ENCODE results near the gene LTBP3. TPM values are rescaled to one million over a fixed set of nuclear protein-coding genes. Genes with fewer than 3 reads are reported as not detected.
"Not testable (repeated sequence)": the region's sequence is repeated elsewhere in the genome, so short reads cannot be mapped to it uniquely, and the experiment has no call there.

The LTBP3 gene
- total and polyA plus RNA-seq, 11 donors, result 26.3 to 125 (median 75.6) TPM

- 84 to 91% (median 86%) methylated on average over 7 of the region's 7 CpGs for WGBS, 4 donors
- no peaks in the 10 kb centered on the region for H3K9me3 ChIP-seq
- peaks cover 0 to 6% (median 0%) of the 10 kb centered on the region in 9 donors for H3K27me3 ChIP-seq
- H3K27ac ChIP-seq, result peak overlapping the region in 2 of 12 donors; percentile 66 to 97
- DNase-seq, result no peak
- H3K4me1 ChIP-seq, result peaks cover 3 to 50% (median 22%) of the 10 kb centered on the region in 12 donors
- intact Hi-C loops (cut with DNase I), result no loop called here
- peaks cover 0 to 16% (median 0%) of the 10 kb centered on the region in 9 donors for H3K36me3 ChIP-seq
- TF ChIP-seq, protein P1, sequence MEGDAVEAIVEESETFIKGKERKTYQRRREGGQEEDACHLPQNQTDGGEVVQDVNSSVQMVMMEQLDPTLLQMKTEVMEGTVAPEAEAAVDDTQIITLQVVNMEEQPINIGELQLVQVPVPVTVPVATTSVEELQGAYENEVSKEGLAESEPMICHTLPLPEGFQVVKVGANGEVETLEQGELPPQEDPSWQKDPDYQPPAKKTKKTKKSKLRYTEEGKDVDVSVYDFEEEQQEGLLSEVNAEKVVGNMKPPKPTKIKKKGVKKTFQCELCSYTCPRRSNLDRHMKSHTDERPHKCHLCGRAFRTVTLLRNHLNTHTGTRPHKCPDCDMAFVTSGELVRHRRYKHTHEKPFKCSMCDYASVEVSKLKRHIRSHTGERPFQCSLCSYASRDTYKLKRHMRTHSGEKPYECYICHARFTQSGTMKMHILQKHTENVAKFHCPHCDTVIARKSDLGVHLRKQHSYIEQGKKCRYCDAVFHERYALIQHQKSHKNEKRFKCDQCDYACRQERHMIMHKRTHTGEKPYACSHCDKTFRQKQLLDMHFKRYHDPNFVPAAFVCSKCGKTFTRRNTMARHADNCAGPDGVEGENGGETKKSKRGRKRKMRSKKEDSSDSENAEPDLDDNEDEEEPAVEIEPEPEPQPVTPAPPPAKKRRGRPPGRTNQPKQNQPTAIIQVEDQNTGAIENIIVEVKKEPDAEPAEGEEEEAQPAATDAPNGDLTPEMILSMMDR (IDR thresholded peaks at IDR 0.05), result no peak
- TF ChIP-seq POLR2A (IDR thresholded peaks at IDR 0.05), result no peak
- no peak overlapping the region for H3K4me3 ChIP-seq
- ATAC-seq, result no peak
Observed at GRCh38 chr11:65565624-65566453, 7.7 kb upstream of the LTBP3 start.

- Histone ChIP-seq H3K4me1 (peaks cover 3 to 54% (median 28%) of the 10 kb centered on the region in 12 donors), H3K36me3 (peaks cover 0 to 16% (median 0%) of the 10 kb centered on the region in 9 donors)
Observed at GRCh38 chr11:65564879-65565559, 6.9 kb upstream of the LTBP3 start.

GRCh38 chr11:65563601-65564000, 5.4 kb upstream of the LTBP3 start:
- peaks cover 9 to 57% (median 31%) of the 10 kb centered on the region in 12 donors for H3K4me1 ChIP-seq

More at GRCh38 chr11:65564879-65565559, 6.9 kb upstream of the LTBP3 start:
- ATAC-seq; intact Hi-C loops (cut with DNase I); H3K4me3 ChIP-seq; DNase-seq; H3K9me3 ChIP-seq; H3K27me3 ChIP-seq: not testable (repeated sequence)
- 88 to 92% (median 91%) methylated on average over 12 of the region's 12 CpGs for WGBS, 4 donors
- H3K27ac ChIP-seq, result peak overlapping the region in 2 of 12 donors; percentile 32 to 66

GRCh38 chr11:65562788-65563187, 4.6 kb upstream of the LTBP3 start:
- no peak overlapping the region for H3K27ac ChIP-seq
- ATAC-seq (no peak), DNase-seq (no peak)
- no peak overlapping the region for H3K4me3 ChIP-seq
- WGBS, 4 donors, result 82 to 91% (median 89%) methylated on average over 9 of the region's 9 CpGs
- peaks cover 6 to 52% (median 29%) of the 10 kb centered on the region in 12 donors for H3K4me1 ChIP-seq
- H3K36me3 ChIP-seq, result peaks cover 0 to 6% (median 0%) of the 10 kb centered on the region in 9 donors
- intact Hi-C loops (cut with DNase I), result no loop called here
- no peaks in the 10 kb centered on the region for H3K27me3 ChIP-seq
- H3K9me3 ChIP-seq, result no peaks in the 10 kb centered on the region
- TF ChIP-seq, protein P1 (IDR thresholded peaks at IDR 0.05), result no peak
- no peak for TF ChIP-seq POLR2A (IDR thresholded peaks at IDR 0.05)

More at GRCh38 chr11:65563601-65564000, 5.4 kb upstream of the LTBP3 start:
- ATAC-seq, result no peak
- WGBS, 4 donors, result 94 to 99% (median 96%) methylated on average over 4 of the region's 4 CpGs
- Histone ChIP-seq H3K36me3 (peaks cover 0 to 14% (median 0%) of the 10 kb centered on the region in 9 donors), H3K27ac (no peak overlapping the region), H3K27me3 (no peaks in the 10 kb centered on the region), H3K4me3 (no peak overlapping the region), H3K9me3 (no peaks in the 10 kb centered on the region)
- DNase-seq, result no peak
- intact Hi-C loops (cut with DNase I), result no loop called here
- TF ChIP-seq, protein P1 (IDR thresholded peaks at IDR 0.05), result no peak
- TF ChIP-seq POLR2A (IDR thresholded peaks at IDR 0.05), result no peak

Measured in heart left ventricle (tissue), 16 donors.